NCI-H510A (cell line): ENCODE results near the gene C4orf54.

Source experiments
- DNase-seq: peaks from one replicate; lab custom pipeline; 2025; lab: John Stamatoyannopoulos, UW

The C4orf54 gene

GRCh38 chr4:99651811-99652485 is 5.7 kb downstream of the C4orf54 start:
- DNase-seq = no peak

- DNase-seq = no peak
Measured at GRCh38 chr4:99651016-99651769, 6.4 kb downstream of the C4orf54 start.

- no peak for DNase-seq
Measured at GRCh38 chr4:99649778-99650177, 7.8 kb downstream of the C4orf54 start.

- no peak for DNase-seq
Measured at GRCh38 chr4:99649208-99649607, 8.4 kb downstream of the C4orf54 start.

GRCh38 chr4:99648321-99648720 is 9.3 kb downstream of the C4orf54 start:
- DNase-seq = no peak

- DNase-seq = no peak
Measured at GRCh38 chr4:99647071-99647470, 10.6 kb downstream of the C4orf54 start.

GRCh38 chr4:99645638-99646037 is 12.0 kb downstream of the C4orf54 start:
- DNase-seq = no peak

GRCh38 chr4:99645036-99645435 is 12.6 kb downstream of the C4orf54 start:
- DNase-seq = no peak

- no peak for DNase-seq
Measured at GRCh38 chr4:99644453-99644852, 13.2 kb downstream of the C4orf54 start.

GRCh38 chr4:99642725-99643489 is 14.7 kb downstream of the C4orf54 start:
- no peak for DNase-seq

- no peak for DNase-seq
Measured at GRCh38 chr4:99640676-99641075, 17.0 kb downstream of the C4orf54 start.

- no peak for DNase-seq
Measured at GRCh38 chr4:99637174-99637573, 20.5 kb downstream of the C4orf54 start.

GRCh38 chr4:99636422-99636821 is 21.2 kb downstream of the C4orf54 start:
- no peak for DNase-seq

GRCh38 chr4:99635601-99636000 is 22.0 kb downstream of the C4orf54 start:
- no peak for DNase-seq

- no peak for DNase-seq
Measured at GRCh38 chr4:99634742-99635360, 22.8 kb downstream of the C4orf54 start.

- DNase-seq = no peak
Measured at GRCh38 chr4:99633772-99634171, 23.9 kb downstream of the C4orf54 start.

- DNase-seq = no peak
Measured at GRCh38 chr4:99630857-99631360, 26.7 kb downstream of the C4orf54 start.

GRCh38 chr4:99629962-99630554 is 27.6 kb downstream of the C4orf54 start:
- no peak for DNase-seq

GRCh38 chr4:99628040-99628439 is 29.6 kb downstream of the C4orf54 start:
- DNase-seq = no peak

GRCh38 chr4:99625369-99625768 is 32.3 kb downstream of the C4orf54 start:
- no peak for DNase-seq

GRCh38 chr4:99624141-99624719 is 33.4 kb downstream of the C4orf54 start:
- DNase-seq = no peak
